HCT116 (cell line): ENCODE results near the gene ENOX1.

ENCODE experiments used
- SP1 ChIP-seq: IDR thresholded peaks from 2 replicates; pipeline ENCODE4 v1.6.1; 2012; ENCODE audit warnings: low read depth
- TF ChIP-seq, protein P1 (sequence below), 3 experiments: fragments of 200-600 bp in 1 of 3; sonication (generic) in 1 of 3; IDR thresholded peaks in 2 of 3; conservative IDR thresholded peaks in 1 of 3; 2 replicates each; pipeline ENCODE4 v1.5.1; 2012 to 2017; ENCODE audit warnings: low read depth in 2 of 3, low read length in 2 of 3, antibody characterized with exemption in 1 of 3, borderline replicate concordance in 1 of 3, control low read depth in 1 of 3, mild to moderate bottlenecking in 1 of 3, mixed read lengths in 1 of 3, mixed run types in 1 of 3, moderate library complexity in 1 of 3; ENCODE audit not compliant: insufficient read depth in 1 of 3
- TF ChIP-seq, protein P2 (sequence below): IDR thresholded peaks from 2 replicates; pipeline ENCODE4 v1.6.1; 2012

GRCh38 chr13:43698009-43698408 is 88.8 kb downstream of the ENOX1 start:
- TF ChIP-seq, protein P1, sequence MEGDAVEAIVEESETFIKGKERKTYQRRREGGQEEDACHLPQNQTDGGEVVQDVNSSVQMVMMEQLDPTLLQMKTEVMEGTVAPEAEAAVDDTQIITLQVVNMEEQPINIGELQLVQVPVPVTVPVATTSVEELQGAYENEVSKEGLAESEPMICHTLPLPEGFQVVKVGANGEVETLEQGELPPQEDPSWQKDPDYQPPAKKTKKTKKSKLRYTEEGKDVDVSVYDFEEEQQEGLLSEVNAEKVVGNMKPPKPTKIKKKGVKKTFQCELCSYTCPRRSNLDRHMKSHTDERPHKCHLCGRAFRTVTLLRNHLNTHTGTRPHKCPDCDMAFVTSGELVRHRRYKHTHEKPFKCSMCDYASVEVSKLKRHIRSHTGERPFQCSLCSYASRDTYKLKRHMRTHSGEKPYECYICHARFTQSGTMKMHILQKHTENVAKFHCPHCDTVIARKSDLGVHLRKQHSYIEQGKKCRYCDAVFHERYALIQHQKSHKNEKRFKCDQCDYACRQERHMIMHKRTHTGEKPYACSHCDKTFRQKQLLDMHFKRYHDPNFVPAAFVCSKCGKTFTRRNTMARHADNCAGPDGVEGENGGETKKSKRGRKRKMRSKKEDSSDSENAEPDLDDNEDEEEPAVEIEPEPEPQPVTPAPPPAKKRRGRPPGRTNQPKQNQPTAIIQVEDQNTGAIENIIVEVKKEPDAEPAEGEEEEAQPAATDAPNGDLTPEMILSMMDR (IDR thresholded peaks at IDR 0.05 in 2 of 3, conservative IDR thresholded peaks at IDR 0.05 in 1 of 3; ENCODE audit: borderline replicate concordance in 1 of 3, insufficient read depth in 1 of 3, low read depth in 2 of 3, low read length in 2 of 3), result no peak
- TF ChIP-seq SP1, result no peak
- TF ChIP-seq, protein P2, sequence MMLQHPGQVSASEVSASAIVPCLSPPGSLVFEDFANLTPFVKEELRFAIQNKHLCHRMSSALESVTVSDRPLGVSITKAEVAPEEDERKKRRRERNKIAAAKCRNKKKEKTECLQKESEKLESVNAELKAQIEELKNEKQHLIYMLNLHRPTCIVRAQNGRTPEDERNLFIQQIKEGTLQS, result no peak
